ENCODE measurements around the gene AP3S2. TPM values are rescaled to one million over a fixed set of nuclear protein-coding genes. Genes with fewer than 3 reads are reported as not detected.

AP3S2 gene
- total and polyA plus RNA-seq, 2 of the 13 experiments (the other 11 are each of a cell fraction or from before 2014, with no cell fraction given), result 17.6 to 44.4 TPM

DNA sequence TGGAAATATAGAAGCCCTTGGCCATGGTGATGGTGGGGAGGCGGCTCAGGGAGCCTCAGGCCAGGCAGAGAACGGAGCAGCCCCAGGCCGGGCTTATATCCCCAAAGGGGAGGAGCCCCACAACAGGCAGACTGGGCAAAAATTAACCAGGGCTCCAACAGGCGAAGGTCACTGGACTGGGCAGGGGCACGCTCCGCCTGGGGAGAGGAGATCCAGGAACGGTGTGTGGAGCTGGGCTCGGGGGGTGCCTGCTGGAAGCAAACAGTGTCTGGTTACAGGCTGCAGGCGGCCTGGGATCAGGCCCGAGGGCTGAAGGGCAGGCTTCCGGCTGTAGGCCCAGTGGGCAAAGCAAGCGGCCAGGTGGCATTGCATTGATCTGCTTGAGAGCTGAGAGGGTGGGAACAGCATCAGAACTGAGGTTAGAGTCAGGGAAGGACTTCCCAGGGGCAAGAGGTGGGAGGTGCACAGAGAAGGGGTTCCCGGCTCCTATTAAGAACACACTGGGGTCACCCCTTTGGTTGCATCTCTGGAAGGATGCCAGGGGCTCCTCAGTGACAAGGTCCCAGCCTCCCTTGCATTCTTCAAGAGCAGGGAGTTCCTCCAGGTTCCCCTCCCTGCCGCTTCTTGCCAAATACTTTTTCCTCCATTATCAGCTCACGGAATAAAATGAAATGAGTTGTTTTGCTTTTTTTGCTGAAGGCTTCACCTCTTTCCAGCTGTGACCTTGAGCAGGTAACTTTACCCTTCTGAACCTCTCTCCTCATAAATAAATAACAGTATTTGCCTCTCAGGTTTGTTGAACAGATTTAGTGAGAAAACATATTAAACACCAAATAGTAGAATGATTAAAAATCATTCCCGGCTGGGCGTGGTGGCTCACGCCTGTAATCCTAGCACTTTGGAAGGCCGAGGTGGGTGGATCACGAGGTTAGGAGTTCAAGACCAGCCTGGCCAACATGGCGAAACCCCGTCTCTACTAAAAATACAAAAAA lies 86.9 kb downstream of the AP3S2 start (continued):
- TF ChIP-seq, protein P1, sequence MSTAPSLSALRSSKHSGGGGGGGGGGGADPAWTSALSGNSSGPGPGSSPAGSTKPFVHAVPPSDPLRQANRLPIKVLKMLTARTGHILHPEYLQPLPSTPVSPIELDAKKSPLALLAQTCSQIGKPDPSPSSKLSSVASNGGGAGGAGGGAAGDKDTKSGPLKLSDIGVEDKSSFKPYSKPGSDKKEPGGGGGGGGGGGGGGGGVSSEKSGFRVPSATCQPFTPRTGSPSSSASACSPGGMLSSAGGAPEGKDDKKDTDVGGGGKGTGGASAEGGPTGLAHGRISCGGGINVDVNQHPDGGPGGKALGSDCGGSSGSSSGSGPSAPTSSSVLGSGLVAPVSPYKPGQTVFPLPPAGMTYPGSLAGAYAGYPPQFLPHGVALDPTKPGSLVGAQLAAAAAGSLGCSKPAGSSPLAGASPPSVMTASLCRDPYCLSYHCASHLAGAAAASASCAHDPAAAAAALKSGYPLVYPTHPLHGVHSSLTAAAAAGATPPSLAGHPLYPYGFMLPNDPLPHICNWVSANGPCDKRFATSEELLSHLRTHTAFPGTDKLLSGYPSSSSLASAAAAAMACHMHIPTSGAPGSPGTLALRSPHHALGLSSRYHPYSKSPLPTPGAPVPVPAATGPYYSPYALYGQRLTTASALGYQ (CRISPR knock-in tag; IDR thresholded peaks at IDR 0.05), result peak; percentile 61
- peak; percentile 63; the same call in 1 of the 2 replicates for TF ChIP-seq HIVEP1 (CRISPR knock-in tag; IDR thresholded peaks at IDR 0.05)
- TF ChIP-seq, protein P2, sequence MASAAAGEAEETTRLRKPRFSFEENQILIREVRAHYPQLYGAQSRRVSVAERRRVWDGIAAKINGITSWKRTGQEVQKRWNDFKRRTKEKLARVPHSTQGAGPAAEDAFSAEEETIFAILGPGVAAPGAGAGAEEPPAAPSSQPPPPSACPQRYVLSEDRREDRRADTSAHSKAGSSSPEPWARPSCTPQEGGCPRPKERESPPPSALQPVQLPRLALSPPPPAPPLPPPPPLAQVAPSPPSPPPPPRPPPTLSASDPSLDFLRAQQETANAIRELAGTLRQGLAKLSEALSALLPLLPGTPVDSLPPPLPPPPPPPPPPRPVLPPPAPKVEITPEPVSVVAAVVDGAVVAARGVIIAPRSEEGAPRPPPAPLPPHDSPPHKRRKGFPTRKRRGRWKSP (CRISPR knock-in tag; IDR thresholded peaks at IDR 0.05), result peak; percentile 51; the same call in 1 of the 2 replicates
- TF ChIP-seq PHF21A (CRISPR knock-in tag; IDR thresholded peaks at IDR 0.05), result peak; percentile 94
- no peak for TF ChIP-seq AHR (CRISPR knock-in tag; IDR thresholded peaks at IDR 0.05)
- TF ChIP-seq ZNF224 (CRISPR knock-in tag; IDR thresholded peaks at IDR 0.05), result no peak
- TF ChIP-seq, protein P3, sequence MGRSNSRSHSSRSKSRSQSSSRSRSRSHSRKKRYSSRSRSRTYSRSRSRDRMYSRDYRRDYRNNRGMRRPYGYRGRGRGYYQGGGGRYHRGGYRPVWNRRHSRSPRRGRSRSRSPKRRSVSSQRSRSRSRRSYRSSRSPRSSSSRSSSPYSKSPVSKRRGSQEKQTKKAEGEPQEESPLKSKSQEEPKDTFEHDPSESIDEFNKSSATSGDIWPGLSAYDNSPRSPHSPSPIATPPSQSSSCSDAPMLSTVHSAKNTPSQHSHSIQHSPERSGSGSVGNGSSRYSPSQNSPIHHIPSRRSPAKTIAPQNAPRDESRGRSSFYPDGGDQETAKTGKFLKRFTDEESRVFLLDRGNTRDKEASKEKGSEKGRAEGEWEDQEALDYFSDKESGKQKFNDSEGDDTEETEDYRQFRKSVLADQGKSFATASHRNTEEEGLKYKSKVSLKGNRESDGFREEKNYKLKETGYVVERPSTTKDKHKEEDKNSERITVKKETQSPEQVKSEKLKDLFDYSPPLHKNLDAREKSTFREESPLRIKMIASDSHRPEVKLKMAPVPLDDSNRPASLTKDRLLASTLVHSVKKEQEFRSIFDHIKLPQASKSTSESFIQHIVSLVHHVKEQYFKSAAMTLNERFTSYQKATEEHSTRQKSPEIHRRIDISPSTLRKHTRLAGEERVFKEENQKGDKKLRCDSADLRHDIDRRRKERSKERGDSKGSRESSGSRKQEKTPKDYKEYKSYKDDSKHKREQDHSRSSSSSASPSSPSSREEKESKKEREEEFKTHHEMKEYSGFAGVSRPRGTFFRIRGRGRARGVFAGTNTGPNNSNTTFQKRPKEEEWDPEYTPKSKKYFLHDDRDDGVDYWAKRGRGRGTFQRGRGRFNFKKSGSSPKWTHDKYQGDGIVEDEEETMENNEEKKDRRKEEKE (IDR thresholded peaks at IDR 0.05), result no peak
- no peak for TF ChIP-seq ZBTB42 (CRISPR knock-in tag; IDR thresholded peaks at IDR 0.05)
- no peak for TF ChIP-seq SRSF9 (IDR thresholded peaks at IDR 0.05; ENCODE audit: borderline replicate concordance, insufficient read depth, low read depth, low read length, poor library complexity, severe bottlenecking)
- TF ChIP-seq, protein P4, sequence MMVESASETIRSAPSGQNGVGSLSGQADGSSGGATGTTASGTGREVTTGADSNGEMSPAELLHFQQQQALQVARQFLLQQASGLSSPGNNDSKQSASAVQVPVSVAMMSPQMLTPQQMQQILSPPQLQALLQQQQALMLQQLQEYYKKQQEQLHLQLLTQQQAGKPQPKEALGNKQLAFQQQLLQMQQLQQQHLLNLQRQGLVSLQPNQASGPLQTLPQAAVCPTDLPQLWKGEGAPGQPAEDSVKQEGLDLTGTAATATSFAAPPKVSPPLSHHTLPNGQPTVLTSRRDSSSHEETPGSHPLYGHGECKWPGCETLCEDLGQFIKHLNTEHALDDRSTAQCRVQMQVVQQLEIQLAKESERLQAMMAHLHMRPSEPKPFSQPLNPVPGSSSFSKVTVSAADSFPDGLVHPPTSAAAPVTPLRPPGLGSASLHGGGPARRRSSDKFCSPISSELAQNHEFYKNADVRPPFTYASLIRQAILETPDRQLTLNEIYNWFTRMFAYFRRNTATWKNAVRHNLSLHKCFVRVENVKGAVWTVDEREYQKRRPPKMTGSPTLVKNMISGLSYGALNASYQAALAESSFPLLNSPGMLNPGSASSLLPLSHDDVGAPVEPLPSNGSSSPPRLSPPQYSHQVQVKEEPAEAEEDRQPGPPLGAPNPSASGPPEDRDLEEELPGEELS (CRISPR knock-in tag; IDR thresholded peaks at IDR 0.05), result peak; percentile 71
- TF ChIP-seq RCOR2 (CRISPR knock-in tag; IDR thresholded peaks at IDR 0.05), result peak; percentile 74; the same call in 1 of the 2 replicates
- TF ChIP-seq, protein P5, sequence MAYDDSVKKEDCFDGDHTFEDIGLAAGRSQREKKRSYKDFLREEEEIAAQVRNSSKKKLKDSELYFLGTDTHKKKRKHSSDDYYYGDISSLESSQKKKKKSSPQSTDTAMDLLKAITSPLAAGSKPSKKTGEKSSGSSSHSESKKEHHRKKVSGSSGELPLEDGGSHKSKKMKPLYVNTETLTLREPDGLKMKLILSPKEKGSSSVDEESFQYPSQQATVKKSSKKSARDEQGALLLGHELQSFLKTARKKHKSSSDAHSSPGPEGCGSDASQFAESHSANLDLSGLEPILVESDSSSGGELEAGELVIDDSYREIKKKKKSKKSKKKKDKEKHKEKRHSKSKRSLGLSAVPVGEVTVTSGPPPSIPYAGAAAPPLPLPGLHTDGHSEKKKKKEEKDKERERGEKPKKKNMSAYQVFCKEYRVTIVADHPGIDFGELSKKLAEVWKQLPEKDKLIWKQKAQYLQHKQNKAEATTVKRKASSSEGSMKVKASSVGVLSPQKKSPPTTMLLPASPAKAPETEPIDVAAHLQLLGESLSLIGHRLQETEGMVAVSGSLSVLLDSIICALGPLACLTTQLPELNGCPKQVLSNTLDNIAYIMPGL (CRISPR knock-in tag; IDR thresholded peaks at IDR 0.05; ENCODE audit: borderline replicate concordance in 1 of 2, low read depth in 1 of 2), result peak in 1 of 2 experiments; percentile 43; a peak in 1 of 4 replicates
- peak; percentile 61; the same call in 1 of the 2 replicates for TF ChIP-seq ZNF772 (CRISPR knock-in tag; IDR thresholded peaks at IDR 0.05)
- peak; percentile 51; the same call in 1 of the 2 replicates for TF ChIP-seq MIER3 (CRISPR knock-in tag; IDR thresholded peaks at IDR 0.05; ENCODE audit: borderline replicate concordance)
- no peak for TF ChIP-seq U2AF2 (IDR thresholded peaks at IDR 0.05; ENCODE audit: low read depth, low read length)
- TF ChIP-seq ZNF331 (CRISPR knock-in tag; IDR thresholded peaks at IDR 0.05), result peak; percentile 75
- no peak for TF ChIP-seq SNRNP70 (IDR thresholded peaks at IDR 0.05; ENCODE audit: low read depth, low read length)

Measured in HepG2 (cell line).